GM12875 (cell line): ENCODE data around the gene SLC26A1.

Experiments
- H3K4me3 ChIP-seq: one replicate; pipeline ENCODE4 v1.5.1; 2011; ENCODE audit warnings: low read depth, low read length, control low read depth
- CTCF ChIP-seq: IDR thresholded peaks from 2 replicates; pipeline ENCODE4 v1.5.1; 2011; ENCODE audit warnings: low read depth, mild to moderate bottlenecking, control low read depth, inconsistent platforms, low read length, moderate library complexity, borderline replicate concordance; ENCODE audit not compliant: insufficient read depth

Gene SLC26A1

GRCh38 chr4:1012034-1012739, 19.0 kb upstream of the SLC26A1 start:
- H3K4me3 ChIP-seq, result peak overlapping the region; percentile 6
- TF ChIP-seq CTCF, result no peak

- no peak for TF ChIP-seq CTCF
- H3K4me3 ChIP-seq, result no peak overlapping the region
Observed at GRCh38 chr4:1011666-1012033, 18.4 kb upstream of the SLC26A1 start.

- H3K4me3 ChIP-seq, result peak within 1 kb of the TSS; percentile 6
- TF ChIP-seq CTCF, result no peak
Observed at GRCh38 chr4:1011022-1011665, 17.9 kb upstream of the SLC26A1 start, which contains the start of gene FGFRL1. Gene FGFRL1 (plus strand): TSS chr4:1011626. CDS start chr4:1012486, 860 bp downstream.

GRCh38 chr4:1010395-1011021, 17.3 kb upstream of the SLC26A1 start:
- no peak for TF ChIP-seq CTCF
- no peak overlapping the region for H3K4me3 ChIP-seq

- H3K4me3 ChIP-seq, result peak overlapping the region; percentile 51
- peak; percentile 13; the same call in 1 of the 2 replicates for TF ChIP-seq CTCF
Observed at GRCh38 chr4:1009542-1010394, 16.6 kb upstream of the SLC26A1 start.

GRCh38 chr4:1008840-1009541, 15.8 kb upstream of the SLC26A1 start:
- TF ChIP-seq CTCF, result no peak

More at GRCh38 chr4:1008840-1009541, 15.8 kb upstream of the SLC26A1 start:
- H3K4me3 ChIP-seq, result peak overlapping the region; percentile 51
